ENCODE measurements around the gene CNKSR3.

DNA sequence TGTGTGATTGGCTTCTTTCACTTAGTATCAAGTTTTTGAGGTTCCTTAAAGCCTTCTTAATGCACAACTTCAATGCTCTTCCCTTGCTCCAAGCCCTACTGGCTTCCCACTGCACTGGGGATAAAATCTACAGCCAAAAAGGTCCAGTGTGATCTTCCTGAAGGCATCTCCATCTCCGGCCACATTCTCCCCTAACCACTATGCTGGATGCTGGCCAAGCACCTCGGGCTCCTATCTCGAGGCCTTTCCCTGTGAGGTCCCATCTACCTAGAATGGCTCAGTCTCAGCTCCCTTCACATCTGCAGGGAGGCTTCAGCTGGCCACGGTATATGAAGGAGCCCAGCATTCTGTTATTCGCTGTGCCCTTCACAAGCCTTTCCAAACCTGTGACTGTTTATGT is 48.1 kb downstream of the CNKSR3 start:
- TF ChIP-seq, protein P1, sequence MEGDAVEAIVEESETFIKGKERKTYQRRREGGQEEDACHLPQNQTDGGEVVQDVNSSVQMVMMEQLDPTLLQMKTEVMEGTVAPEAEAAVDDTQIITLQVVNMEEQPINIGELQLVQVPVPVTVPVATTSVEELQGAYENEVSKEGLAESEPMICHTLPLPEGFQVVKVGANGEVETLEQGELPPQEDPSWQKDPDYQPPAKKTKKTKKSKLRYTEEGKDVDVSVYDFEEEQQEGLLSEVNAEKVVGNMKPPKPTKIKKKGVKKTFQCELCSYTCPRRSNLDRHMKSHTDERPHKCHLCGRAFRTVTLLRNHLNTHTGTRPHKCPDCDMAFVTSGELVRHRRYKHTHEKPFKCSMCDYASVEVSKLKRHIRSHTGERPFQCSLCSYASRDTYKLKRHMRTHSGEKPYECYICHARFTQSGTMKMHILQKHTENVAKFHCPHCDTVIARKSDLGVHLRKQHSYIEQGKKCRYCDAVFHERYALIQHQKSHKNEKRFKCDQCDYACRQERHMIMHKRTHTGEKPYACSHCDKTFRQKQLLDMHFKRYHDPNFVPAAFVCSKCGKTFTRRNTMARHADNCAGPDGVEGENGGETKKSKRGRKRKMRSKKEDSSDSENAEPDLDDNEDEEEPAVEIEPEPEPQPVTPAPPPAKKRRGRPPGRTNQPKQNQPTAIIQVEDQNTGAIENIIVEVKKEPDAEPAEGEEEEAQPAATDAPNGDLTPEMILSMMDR (IDR thresholded peaks at IDR 0.05), result no peak
- TF ChIP-seq POLR2AphosphoS5 (IDR thresholded peaks at IDR 0.05; ENCODE audit: low read depth, low read length) (no peak), TAF1 (IDR thresholded peaks at IDR 0.05; ENCODE audit: borderline replicate concordance, low read depth, low read length) (no peak), RFX5 (IDR thresholded peaks at IDR 0.05; ENCODE audit: low read length) (no peak), EP300 (IDR thresholded peaks at IDR 0.05; ENCODE audit: borderline replicate concordance in 1 of 2, low read depth in 1 of 2, low read length in 1 of 2) (no peak), TCF12 (IDR thresholded peaks at IDR 0.05) (no peak), CHD2 (IDR thresholded peaks at IDR 0.05; ENCODE audit: low read length, partially characterized antibody) (no peak)
- TF ChIP-seq, protein P2, sequence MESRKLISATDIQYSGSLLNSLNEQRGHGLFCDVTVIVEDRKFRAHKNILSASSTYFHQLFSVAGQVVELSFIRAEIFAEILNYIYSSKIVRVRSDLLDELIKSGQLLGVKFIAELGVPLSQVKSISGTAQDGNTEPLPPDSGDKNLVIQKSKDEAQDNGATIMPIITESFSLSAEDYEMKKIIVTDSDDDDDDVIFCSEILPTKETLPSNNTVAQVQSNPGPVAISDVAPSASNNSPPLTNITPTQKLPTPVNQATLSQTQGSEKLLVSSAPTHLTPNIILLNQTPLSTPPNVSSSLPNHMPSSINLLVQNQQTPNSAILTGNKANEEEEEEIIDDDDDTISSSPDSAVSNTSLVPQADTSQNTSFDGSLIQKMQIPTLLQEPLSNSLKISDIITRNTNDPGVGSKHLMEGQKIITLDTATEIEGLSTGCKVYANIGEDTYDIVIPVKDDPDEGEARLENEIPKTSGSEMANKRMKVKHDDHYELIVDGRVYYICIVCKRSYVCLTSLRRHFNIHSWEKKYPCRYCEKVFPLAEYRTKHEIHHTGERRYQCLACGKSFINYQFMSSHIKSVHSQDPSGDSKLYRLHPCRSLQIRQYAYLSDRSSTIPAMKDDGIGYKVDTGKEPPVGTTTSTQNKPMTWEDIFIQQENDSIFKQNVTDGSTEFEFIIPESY (IDR thresholded peaks at IDR 0.05; ENCODE audit: borderline replicate concordance, low read depth), result no peak
